Esophagus squamous epithelium (tissue), 5 donors: Measurements from ENCODE around the gene UBE2D1. TPM values are rescaled to one million over a fixed set of nuclear protein-coding genes. Genes with fewer than 3 reads are reported as not detected.

Source experiments
- DNase-seq: peaks from one replicate; lab custom pipeline; 2025; lab: John Stamatoyannopoulos, UW
- H3K27ac ChIP-seq, 4 donors: fragments of 200-600 bp; sonication (generic); one replicate each; pipeline ENCODE4 v1.5.1; 2016 to 2019; ENCODE audit warnings: mild to moderate bottlenecking in 1 of 4
- H3K27me3 ChIP-seq, 4 donors: fragments of 200-600 bp; sonication (generic); 1 replicate in 3 of 4; 2 replicates in 1 of 4; pipeline versions ENCODE4 v1.5.1 to v1.6.0; 2017 to 2021; ENCODE audit warnings: antibody characterized with exemption in 1 of 4
- H3K36me3 ChIP-seq, 3 donors: fragments of 200-600 bp; sonication (generic); one replicate each; pipeline ENCODE4 v1.5.1; 2016 to 2019
- H3K4me1 ChIP-seq, 3 donors: fragments of 200-600 bp; sonication (generic); one replicate each; pipeline ENCODE4 v1.5.1; 2017 to 2019
- H3K4me3 ChIP-seq, 4 donors: fragments of 200-600 bp; sonication (generic); 1 replicate in 3 of 4; 2 replicates in 1 of 4; pipeline ENCODE4 v1.5.1; 2016 to 2019; ENCODE audit warnings: mild to moderate bottlenecking in 2 of 4, moderate library complexity in 1 of 4
- H3K9me3 ChIP-seq, 3 donors: fragments of 200-600 bp; sonication (generic); one replicate each; pipeline ENCODE4 v1.5.1; 2016 to 2019
- CTCF ChIP-seq, 6 experiments: fragments of 450-650 bp in 4 of 6; fragments of 200-600 bp in 2 of 6; sonication (generic) in 2 of 6; IDR thresholded peaks; one replicate each; pipeline ENCODE4 v1.5.1; 2016 to 2019; ENCODE audit warnings: antibody characterized with exemption in 6 of 6, mild to moderate bottlenecking in 4 of 6, moderate library complexity in 4 of 6
- POLR2A ChIP-seq, 4 donors: fragments of 450-650 bp; IDR thresholded peaks; one replicate each; pipeline ENCODE4 v1.6.1; 2017; ENCODE audit warnings: antibody characterized with exemption in 4 of 4, mild to moderate bottlenecking in 4 of 4, moderate library complexity in 3 of 4
- whole genome bisulfite sequencing, 2 donors: methylation state at CpG; one replicate each; pipeline ENCODE4 v1.1.5; 2018; 5-methylcytosine and 5-hydroxymethylcytosine counted together
- intact Hi-C: fragments of 100-400 bp; cut with DNase I; formaldehyde crosslinking; loops from one replicate; pipeline ENCODE4 v1.15.0; 2022
- total RNA-seq, 4 donors: library from RNA; depleted of rRNA; stranded (reverse); fragments of >200 nt; gene quantifications; one replicate each; pipeline ENCODE4 v1.1.0, GENCODE V29; 2016
- donor health status: DM: yes; HTN: yes; CAD: no.

Gene UBE2D1
- total RNA-seq, 4 donors from 2014 or later, result 12.2 to 14.9 (median 13.9) TPM

- Histone ChIP-seq H3K4me1 (no peaks in the 10 kb centered on the region), H3K36me3 (peaks cover 0 to 5% (median 0%) of the 10 kb centered on the region in 3 donors), H3K27ac (no peak overlapping the region), H3K4me3 (no peak overlapping the region), H3K27me3 (no peaks in the 10 kb centered on the region), H3K9me3 (no peaks in the 10 kb centered on the region)
- DNase-seq, result no peak
- WGBS, 2 donors, result 68 to 97% methylated on average over 2 to 3 of the region's 3 CpGs
- intact Hi-C loops, result no loop called here
- TF ChIP-seq POLR2A (IDR thresholded peaks at IDR 0.05) (no peak), CTCF (IDR thresholded peaks at IDR 0.05) (no peak)
Measured at GRCh38 chr10:58373442-58373827, 38.6 kb downstream of the UBE2D1 start.

DNA sequence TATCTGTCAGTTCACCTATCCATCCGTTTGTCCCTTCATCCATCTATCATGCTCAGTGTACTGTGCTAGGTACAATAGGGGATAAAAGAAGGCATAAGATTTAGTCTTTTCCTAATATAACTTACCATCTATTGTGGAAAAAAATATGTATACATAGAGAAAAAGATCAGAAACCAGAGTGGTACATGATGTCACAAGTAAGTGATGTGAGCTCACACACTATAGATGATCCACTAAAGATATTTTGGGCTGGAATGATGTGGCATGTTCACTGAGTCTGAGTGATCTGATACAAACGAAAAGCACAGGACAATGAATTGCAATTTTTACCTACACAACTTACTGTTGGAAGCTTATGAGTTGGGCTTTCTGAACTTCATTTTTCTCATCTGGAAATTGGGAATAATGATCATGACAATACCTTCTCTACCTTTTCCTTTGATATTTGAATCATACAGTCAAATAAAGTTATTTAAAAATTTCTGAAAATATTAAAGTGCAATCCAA lies 47.7 kb downstream of the UBE2D1 start:
- H3K27me3 ChIP-seq, result no peaks in the 10 kb centered on the region
- H3K4me3 ChIP-seq, result no peak overlapping the region
- no peaks in the 10 kb centered on the region for H3K9me3 ChIP-seq
- 67 to 90% methylated on average over 2 of the region's 2 CpGs for WGBS, 2 donors
- peaks cover 0 to 7% (median 0%) of the 10 kb centered on the region in 3 donors for H3K36me3 ChIP-seq
- peaks cover 0 to 28% (median 21%) of the 10 kb centered on the region in 3 donors for H3K4me1 ChIP-seq
- no peak for DNase-seq
- intact Hi-C loops, result no loop called here
- H3K27ac ChIP-seq, result no peak overlapping the region
- no peak for TF ChIP-seq CTCF (IDR thresholded peaks at IDR 0.05)

- DNase-seq, result no peak
- H3K27ac ChIP-seq, result peak overlapping the region in 3 of 4 donors; percentile 90 to 93 (median 92)
- H3K36me3 ChIP-seq, result peaks cover 0 to 23% (median 0%) of the 10 kb centered on the region in 3 donors
- H3K9me3 ChIP-seq, result no peaks in the 10 kb centered on the region
- WGBS, 2 donors, result 11 to 44% methylated on average over 3 of the region's 3 CpGs
- H3K4me1 ChIP-seq, result peaks cover 0 to 30% (median 21%) of the 10 kb centered on the region in 3 donors
- intact Hi-C loops, result no loop called here
- H3K4me3 ChIP-seq, result peak overlapping the region; percentile 70 to 95 (median 88)
- no peaks in the 10 kb centered on the region for H3K27me3 ChIP-seq
- TF ChIP-seq POLR2A (IDR thresholded peaks at IDR 0.05), result no peak
- no peak for TF ChIP-seq CTCF (IDR thresholded peaks at IDR 0.05)
Measured at GRCh38 chr10:58384095-58384494, 49.3 kb downstream of the UBE2D1 start.

DNA sequence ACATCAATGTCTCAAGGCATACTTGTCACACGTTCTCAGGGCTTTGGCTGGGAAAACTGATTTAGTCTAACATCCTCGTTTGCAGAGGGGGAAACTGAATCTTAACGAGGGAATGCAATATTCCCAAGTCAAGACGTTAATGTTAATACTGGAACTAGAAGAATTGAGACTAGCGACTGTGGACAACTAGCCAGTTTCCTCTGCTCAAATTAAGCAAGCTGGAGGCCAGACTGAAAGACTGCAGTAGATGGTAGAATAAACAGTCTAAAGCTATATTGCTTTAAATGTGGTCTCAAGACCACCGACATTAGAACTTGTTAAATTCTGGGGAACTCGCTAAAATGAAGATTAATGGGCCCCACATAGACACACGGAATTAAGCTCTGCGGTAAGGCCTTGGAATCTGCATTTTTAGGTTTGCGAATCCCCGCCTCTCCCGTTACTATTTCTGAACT lies 49.8 kb downstream of the UBE2D1 start:
- Histone ChIP-seq H3K4me3 (peak overlapping the region; percentile 70 to 95 (median 88)), H3K36me3 (peaks cover 0 to 28% (median 1%) of the 10 kb centered on the region in 3 donors), H3K27ac (peak overlapping the region; percentile 81 to 93 (median 91)), H3K4me1 (peaks cover 0 to 30% (median 21%) of the 10 kb centered on the region in 3 donors), H3K27me3 (no peaks in the 10 kb centered on the region), H3K9me3 (no peaks in the 10 kb centered on the region)
- intact Hi-C loops, result no loop called here
- no peak for TF ChIP-seq CTCF (IDR thresholded peaks at IDR 0.05)
- TF ChIP-seq POLR2A (IDR thresholded peaks at IDR 0.05), result no peak
- no peak for DNase-seq
- 1% methylated on average over 12 of the region's 12 CpGs for WGBS, 2 donors

GRCh38 chr10:58384999-58385783 lies 50.4 kb downstream of the UBE2D1 start, which contains the start of gene TFAM:
TFAM (plus strand) TSS chr10:58385410; CDS start chr10:58385548, 138 bp downstream.
- peak; percentile 76 for DNase-seq
- intact Hi-C loops, result no loop called here
- Histone ChIP-seq H3K9me3 (no peaks in the 10 kb centered on the region), H3K4me3 (peak within 1 kb of the TSS; percentile 70 to 95 (median 88)), H3K27me3 (no peaks in the 10 kb centered on the region), H3K4me1 (peaks cover 0 to 30% (median 21%) of the 10 kb centered on the region in 3 donors), H3K36me3 (peaks cover 0 to 34% (median 8%) of the 10 kb centered on the region in 3 donors), H3K27ac (peak within 1 kb of the TSS; percentile 81 to 93 (median 91))
- WGBS, 2 donors, result 0 to 1% methylated on average over 10 to 18 of the region's 65 CpGs
- TF ChIP-seq POLR2A (IDR thresholded peaks at IDR 0.05), result peak in 3 of 4 donors; percentile 69 to 76 (median 75)
- peak; percentile 10 to 52 (median 34) for TF ChIP-seq CTCF (IDR thresholded peaks at IDR 0.05)
